SH-SY5Y (cell line): ENCODE measurements around the gene GPC1.

Experiments used
- GATA2 ChIP-seq: IDR thresholded peaks from 2 replicates; pipeline ENCODE4 v1.6.1; 2011; ENCODE audit warnings: mild to moderate bottlenecking, low read depth, low read length
- GATA3 ChIP-seq: IDR thresholded peaks from 2 replicates; pipeline ENCODE4 v1.6.1; 2011; ENCODE audit warnings: low read depth, mild to moderate bottlenecking, low read length, moderate library complexity

The GPC1 gene

GRCh38 chr2:240499309-240500301, 64.1 kb downstream of the GPC1 start:
- TF ChIP-seq GATA2 = no peak
- no peak for TF ChIP-seq GATA3

- no peak for TF ChIP-seq GATA2
- no peak for TF ChIP-seq GATA3
Observed at GRCh38 chr2:240500561-240501423, 65.3 kb downstream of the GPC1 start.

- TF ChIP-seq GATA2 (no peak), GATA3 (no peak)
Observed at GRCh38 chr2:240501531-240501991, 66.1 kb downstream of the GPC1 start.

- TF ChIP-seq GATA3 (no peak), GATA2 (no peak)
Observed at GRCh38 chr2:240502059-240502429, 66.6 kb downstream of the GPC1 start.

- TF ChIP-seq GATA2 = no peak
- no peak for TF ChIP-seq GATA3
Observed at GRCh38 chr2:240502430-240503121, 67.1 kb downstream of the GPC1 start.

GRCh38 chr2:240503375-240503774, 67.9 kb downstream of the GPC1 start:
- TF ChIP-seq GATA2 (no peak), GATA3 (no peak)

- TF ChIP-seq GATA2 (no peak), GATA3 (no peak)
Observed at GRCh38 chr2:240503848-240504247, 68.4 kb downstream of the GPC1 start.

DNA sequence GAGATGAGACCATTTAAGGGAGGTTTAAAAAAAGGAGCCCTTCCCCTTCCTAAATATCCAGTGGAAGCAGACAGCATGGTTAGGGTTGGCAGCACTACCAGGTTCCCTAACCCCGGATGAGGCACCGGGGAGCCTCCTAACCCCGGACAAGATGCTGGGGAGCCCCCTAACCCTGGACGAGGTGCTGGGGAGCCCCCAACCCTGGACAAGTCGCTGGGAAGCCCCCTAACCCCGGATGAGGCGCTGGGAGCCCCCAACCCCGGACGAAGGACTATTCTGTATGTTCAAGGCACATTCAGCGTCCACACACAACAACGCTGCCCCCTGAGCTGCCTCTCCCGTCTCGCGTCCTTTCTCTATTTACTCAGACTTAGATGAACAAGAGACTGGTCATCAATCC, 70.4 kb downstream of the GPC1 start:
- TF ChIP-seq GATA2 (no peak), GATA3 (no peak)

- no peak for TF ChIP-seq GATA2
- TF ChIP-seq GATA3 = no peak
Observed at GRCh38 chr2:240506406-240507059, 71.1 kb downstream of the GPC1 start.

- TF ChIP-seq GATA2 (no peak), GATA3 (no peak)
Observed at GRCh38 chr2:240507060-240507777, 71.8 kb downstream of the GPC1 start.

DNA sequence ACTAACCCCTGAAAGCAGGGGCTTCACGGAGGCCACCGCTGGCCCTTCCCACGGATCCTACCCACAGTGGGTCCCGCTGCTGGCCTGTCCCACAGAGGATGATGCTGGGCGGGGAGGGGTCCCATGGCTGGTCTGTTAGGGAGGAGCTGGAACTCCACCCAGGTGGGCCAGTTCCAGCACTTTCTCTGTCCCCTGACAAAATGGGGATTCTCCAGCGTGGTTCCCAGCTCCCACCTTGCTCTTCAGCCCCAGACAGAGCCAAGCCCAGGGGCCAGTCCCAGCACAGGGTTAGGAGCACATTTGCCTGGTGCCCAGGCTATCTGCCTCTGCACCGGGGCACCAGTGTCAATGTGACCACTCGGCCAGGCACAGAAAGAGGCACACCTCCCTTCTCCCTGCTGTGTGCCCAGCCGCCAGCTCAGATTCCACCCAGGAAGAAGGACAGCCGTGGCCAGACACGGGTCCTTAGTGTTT, 72.4 kb downstream of the GPC1 start:
- TF ChIP-seq GATA2 = no peak

DNA sequence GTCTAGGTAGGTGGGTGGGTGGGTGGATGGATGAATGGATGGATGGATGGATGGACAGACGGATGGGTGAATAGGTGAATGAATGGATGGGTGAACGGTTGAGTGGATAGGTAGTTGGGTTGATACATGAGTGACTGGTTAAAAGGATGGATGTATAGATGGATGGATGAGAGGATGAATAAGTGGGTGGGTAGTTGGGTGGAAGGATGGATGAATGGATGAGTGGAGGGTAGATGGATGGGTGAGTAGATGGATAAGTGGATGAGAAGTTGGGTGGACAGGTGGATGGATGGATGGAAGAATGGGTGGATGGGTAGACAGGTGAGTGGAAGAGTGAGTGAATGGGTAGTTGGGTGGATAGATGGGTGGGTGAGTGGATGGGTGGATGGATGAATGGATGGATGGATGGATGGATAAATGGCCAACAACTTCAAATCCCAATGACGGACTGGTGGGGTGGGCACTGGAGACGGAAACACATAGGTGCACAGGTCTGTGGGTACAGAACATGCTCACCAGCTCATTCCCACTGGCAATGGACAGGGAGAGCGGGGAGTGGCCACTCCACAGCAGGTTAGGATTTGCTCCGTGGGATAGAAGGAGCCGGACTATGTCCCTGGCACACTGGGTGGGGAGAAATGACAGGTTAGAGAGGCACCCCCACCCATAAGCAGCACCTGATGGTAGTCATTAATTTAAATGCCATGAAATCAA, 73.5 kb downstream of the GPC1 start:
- TF ChIP-seq GATA3 = no peak
